Kidney epithelial cell (primary cell): Measurements from ENCODE around the gene SHISA6. TPM values are rescaled to one million over a fixed set of nuclear protein-coding genes. Genes with fewer than 3 reads are reported as not detected.

Experiments used
- DNase-seq: peaks from one replicate; pipeline ENCODE4 v3.0.0-alpha.2; 2010; ENCODE audit warnings: low read depth
- H3K27me3 ChIP-seq: 2 replicates; pipeline ENCODE4 v1.6.0; 2011; ENCODE audit warnings: low read length; ENCODE audit not compliant: control insufficient read depth, insufficient read depth
- H3K36me3 ChIP-seq: 2 replicates; pipeline ENCODE4 v1.5.1; 2011; ENCODE audit warnings: low read length; ENCODE audit not compliant: control insufficient read depth, insufficient read depth
- H3K4me3 ChIP-seq: 2 replicates; pipeline ENCODE4 v1.5.1; 2011; ENCODE audit warnings: low read depth, mild to moderate bottlenecking, control low read depth, low read length
- CTCF ChIP-seq: IDR thresholded peaks from 2 replicates; pipeline ENCODE4 v1.5.1; 2011; ENCODE audit warnings: mild to moderate bottlenecking, moderate library complexity, low read length, control low read depth, inconsistent platforms; ENCODE audit not compliant: insufficient read depth, poor library complexity, severe bottlenecking
- total RNA-seq: library from RNA; depleted of rRNA; stranded (reverse); fragments of >200 nt; gene quantifications from 2 replicates; pipeline ENCODE4 v1.2.3, GENCODE V29; 2015

The SHISA6 gene
- total RNA-seq, 1 donor from 2014 or later = 0.71 TPM

DNA sequence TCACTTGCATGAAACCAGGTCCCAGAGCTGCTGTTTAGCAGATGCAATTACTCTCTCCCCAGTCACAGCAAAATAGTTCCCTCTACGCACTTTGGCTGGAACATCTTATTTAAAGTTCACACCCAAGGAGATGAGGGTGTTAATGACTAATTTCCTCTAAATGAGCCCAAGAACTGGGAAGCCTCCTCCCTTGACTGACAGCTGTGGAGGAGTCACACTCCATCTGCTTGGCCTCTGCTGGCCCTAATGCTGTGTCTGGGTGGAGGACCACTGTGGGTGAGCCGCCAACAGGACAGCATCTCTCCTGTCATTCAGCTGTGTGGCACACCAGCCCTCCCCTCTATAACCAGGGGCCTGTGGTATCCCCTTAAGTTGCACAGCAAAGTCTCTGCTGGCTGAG lies 115.4 kb downstream of the SHISA6 start:
- Histone ChIP-seq H3K27me3 (no peaks in the 10 kb centered on the region), H3K4me3 (no peak overlapping the region), H3K36me3 (no peaks in the 10 kb centered on the region)
- no peak for TF ChIP-seq CTCF
- DNase-seq = no peak

GRCh38 chr17:11363565-11364117 lies 122.6 kb downstream of the SHISA6 start:
- TF ChIP-seq CTCF = no peak
- no peaks in the 10 kb centered on the region for H3K27me3 ChIP-seq
- no peak for DNase-seq
- H3K36me3 ChIP-seq = no peaks in the 10 kb centered on the region
- H3K4me3 ChIP-seq = no peak overlapping the region

- Histone ChIP-seq H3K36me3 (no peaks in the 10 kb centered on the region), H3K4me3 (no peak overlapping the region), H3K27me3 (no peaks in the 10 kb centered on the region)
- DNase-seq = no peak
- no peak for TF ChIP-seq CTCF
These were observed 125.3 kb downstream of the SHISA6 start for GRCh38 chr17:11366272-11366850.

GRCh38 chr17:11369575-11369974 lies 128.6 kb downstream of the SHISA6 start:
- Histone ChIP-seq H3K27me3 (no peaks in the 10 kb centered on the region), H3K36me3 (no peaks in the 10 kb centered on the region), H3K4me3 (no peak overlapping the region)
- DNase-seq = no peak
- TF ChIP-seq CTCF = no peak

GRCh38 chr17:11372692-11373091 lies 131.7 kb downstream of the SHISA6 start:
- DNase-seq = no peak
- Histone ChIP-seq H3K4me3 (no peak overlapping the region), H3K36me3 (no peaks in the 10 kb centered on the region), H3K27me3 (no peaks in the 10 kb centered on the region)
- no peak for TF ChIP-seq CTCF

DNA sequence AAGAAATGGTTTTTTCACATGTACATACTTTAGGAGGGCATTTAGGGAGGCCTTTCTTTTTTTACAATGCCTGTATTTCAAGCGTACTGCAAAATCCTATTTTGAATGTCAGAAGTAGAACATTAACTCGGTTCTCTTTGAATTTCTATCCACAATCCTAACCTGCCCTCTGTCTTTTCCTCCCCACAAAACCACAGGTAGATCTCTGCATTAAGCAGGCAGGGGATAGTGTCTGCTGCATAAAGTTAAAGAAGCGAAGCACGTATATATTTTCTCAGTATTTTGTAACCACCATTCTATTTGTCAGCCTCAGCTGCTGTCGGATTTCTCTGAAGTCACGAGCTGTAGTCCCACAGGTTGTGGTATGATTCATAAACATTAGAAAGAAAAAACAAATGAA lies 137.5 kb downstream of the SHISA6 start:
- no peak for DNase-seq

More for the DNA sequence above, 137.5 kb downstream of the SHISA6 start:
- H3K36me3 ChIP-seq = no peaks in the 10 kb centered on the region
- H3K4me3 ChIP-seq = no peak overlapping the region
- no peak for TF ChIP-seq CTCF
- no peaks in the 10 kb centered on the region for H3K27me3 ChIP-seq
